Measurements from ENCODE around the gene FAM234B. TPM values are rescaled to one million over a fixed set of nuclear protein-coding genes. Genes with fewer than 3 reads are reported as not detected.

The FAM234B gene
- total and polyA plus RNA-seq, 2 of the 8 experiments (the other 6 are each of a cell fraction or from before 2014, with no cell fraction given) = 12.5 to 29.1 TPM

GRCh38 chr12:13061377-13061776, 17.2 kb downstream of the FAM234B start (continued):
- TF ChIP-seq CHD7 (IDR thresholded peaks at IDR 0.05; ENCODE audit: insufficient replicate concordance, low read length) (no peak), SUZ12 (IDR thresholded peaks at IDR 0.05; ENCODE audit: low read length) (no peak), SP4 (IDR thresholded peaks at IDR 0.05; ENCODE audit: low read length) (no peak), BCL11A (IDR thresholded peaks at IDR 0.05; ENCODE audit: low read depth in 2 of 2, low read length in 2 of 2) (no peak), EZH2 (IDR thresholded peaks at IDR 0.05; ENCODE audit: low read depth, low read length, severe bottlenecking) (no peak), ASH2L (IDR thresholded peaks at IDR 0.05; ENCODE audit: low read length) (no peak), SIX5 (IDR thresholded peaks at IDR 0.05; ENCODE audit: low read depth, low read length) (no peak), RNF2 (IDR thresholded peaks at IDR 0.05; ENCODE audit: borderline replicate concordance, low read depth, low read length, missing control alignments, poor library complexity, severe bottlenecking) (no peak)
